LNCaP clone FGC (cell line): ENCODE results near the gene SBSN.

ENCODE experiments used
- DNase-seq: peaks from one replicate; pipeline ENCODE4 v3.0.0-alpha.2; 2011; ENCODE audit warnings: low read depth
- H3K4me3 ChIP-seq: 2 replicates; pipeline ENCODE4 v1.5.1; 2011; ENCODE audit warnings: mild to moderate bottlenecking, low read depth, low read length, control low read depth
- CTCF ChIP-seq: IDR thresholded peaks from 2 replicates; pipeline ENCODE4 v1.5.1; 2012; ENCODE audit warnings: mild to moderate bottlenecking; ENCODE audit not compliant: control insufficient read depth, insufficient read depth; ENCODE audit errors: extremely low read depth

Gene SBSN

GRCh38 chr19:35539850-35540249 lies 11.7 kb upstream of the SBSN start:
- no peak for TF ChIP-seq CTCF
- H3K4me3 ChIP-seq, result no peak overlapping the region
- no peak for DNase-seq

- no peak for TF ChIP-seq CTCF
- H3K4me3 ChIP-seq, result no peak overlapping the region
- no peak for DNase-seq
These were observed 11.2 kb upstream of the SBSN start for GRCh38 chr19:35539314-35539713.

GRCh38 chr19:35534803-35535480 lies 6.8 kb upstream of the SBSN start:
- H3K4me3 ChIP-seq, result no peak overlapping the region
- DNase-seq, result no peak
- no peak for TF ChIP-seq CTCF

- DNase-seq, result peak; percentile 77
- TF ChIP-seq CTCF, result no peak
- H3K4me3 ChIP-seq, result no peak overlapping the region
These were observed 5.8 kb upstream of the SBSN start for GRCh38 chr19:35533822-35534392.

GRCh38 chr19:35533201-35533821 lies 5.2 kb upstream of the SBSN start, which contains the start of gene GAPDHS:
Gene GAPDHS (plus strand): TSS chr19:35533456. CDS start chr19:35533528, 72 bp downstream.
- no peak for DNase-seq
- no peak within 1 kb of the TSS for H3K4me3 ChIP-seq
- no peak for TF ChIP-seq CTCF

GRCh38 chr19:35531291-35531690 lies 3.2 kb upstream of the SBSN start:
- H3K4me3 ChIP-seq, result no peak overlapping the region
- TF ChIP-seq CTCF, result no peak
- DNase-seq, result no peak
